ENCODE results near the gene SGK1.

DNA sequence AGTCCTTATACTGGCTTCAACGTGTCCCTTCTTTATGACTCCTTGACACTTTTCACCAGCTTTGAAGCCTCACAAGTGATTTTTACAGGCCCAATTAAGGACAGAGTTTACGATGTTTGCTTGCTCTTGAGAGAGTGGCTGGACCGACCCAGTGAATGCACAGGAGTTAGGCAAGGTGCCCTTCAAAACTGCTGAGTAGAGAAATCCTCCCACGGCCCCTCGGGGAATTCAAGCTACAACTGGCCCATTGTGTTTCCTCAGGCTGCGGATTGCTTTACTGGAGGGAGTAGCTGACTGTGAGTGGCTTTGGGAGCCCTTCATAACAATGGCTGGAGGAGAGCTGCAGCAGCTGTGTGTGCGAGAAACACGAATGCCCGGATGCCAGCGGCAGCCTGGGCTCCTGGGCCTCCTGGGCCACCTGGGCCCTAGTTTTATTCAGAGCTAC, 50.0 kb downstream of the SGK1 start:
- TF ChIP-seq GATA2 (IDR thresholded peaks at IDR 0.05; ENCODE audit: low read depth, low read length): no peak
- no peak for TF ChIP-seq GATA3 (IDR thresholded peaks at IDR 0.05; ENCODE audit: low read depth, low read length)

All from SH-SY5Y (cell line).